Endothelial cell of umbilical vein (primary cell): ENCODE data around the gene CAPZA2. TPM values are rescaled to one million over a fixed set of nuclear protein-coding genes. Genes with fewer than 3 reads are reported as not detected.

ENCODE experiments used
- BruUV-seq: library from RNA; stranded (reverse); fragments of 400-500 nt; replicated peaks from 2 replicates; lab custom pipeline; 2021; lab: Mats Ljungman, UMichigan
- CTCF ChIA-PET: fragments of 300-600, 350-600 bp; sonication (Branson Sonifier 250); formaldehyde crosslinking; loops from one replicate; lab custom pipeline; 2021; ENCODE audit warnings: antibody characterized with exemption, inconsistent platforms; lab: Charles Lee
- POLR2A ChIA-PET: fragments of 300-600, 350-600 bp; sonication (Branson Sonifier 250); formaldehyde crosslinking; loops from one replicate; lab custom pipeline; 2021; ENCODE audit warnings: antibody characterized with exemption, inconsistent platforms; lab: Charles Lee
- DNase-seq: peaks from one replicate; pipeline ENCODE4 v3.0.0-alpha.2; 2011; ENCODE audit warnings: low read depth, low spot score
- FAIRE-seq: peaks from 2 replicates; lab custom pipeline; 2011; peaks lifted over from hg19 to GRCh38; lab: Jason Lieb, UNC
- H2AFZ ChIP-seq: 2 replicates; pipeline ENCODE4 v1.6.0; 2012; ENCODE audit warnings: low read depth, low read length, control low read depth, inconsistent platforms
- H3K27ac ChIP-seq: 2 replicates; pipeline ENCODE4 v1.5.1; 2011; ENCODE audit warnings: low read depth, mild to moderate bottlenecking, control low read depth, low read length, moderate library complexity; ENCODE audit not compliant: insufficient read depth
- H3K27me3 ChIP-seq, 2 experiments: 2 replicates each; pipeline versions ENCODE4 v1.6.0 to v1.6.1; 2011; ENCODE audit warnings: low read length in 2 of 2, mixed read lengths in 1 of 2; ENCODE audit not compliant: control insufficient read depth in 2 of 2, insufficient read depth in 2 of 2
- H3K36me3 ChIP-seq, 2 experiments: 2 replicates in 1 of 2; 3 replicates in 1 of 2; pipeline ENCODE4 v1.5.1; 2011; ENCODE audit warnings: low read length in 2 of 2, mild to moderate bottlenecking in 1 of 2, moderate library complexity in 1 of 2; ENCODE audit not compliant: control insufficient read depth in 2 of 2, insufficient read depth in 2 of 2; ENCODE audit errors: extremely low read depth in 1 of 2
- H3K4me1 ChIP-seq: 3 replicates; pipeline ENCODE4 v1.5.1; 2011; ENCODE audit warnings: mild to moderate bottlenecking, low read length; ENCODE audit not compliant: control insufficient read depth, insufficient read depth; ENCODE audit errors: extremely low read depth
- H3K4me2 ChIP-seq: 2 replicates; pipeline ENCODE4 v1.6.1; 2011; ENCODE audit warnings: low read length, control low read depth, mixed read lengths; ENCODE audit not compliant: insufficient read depth
- H3K4me3 ChIP-seq, 3 experiments: fragments of 200-600 bp in 1 of 3; sonication (generic), shearing (Covaris generic) in 1 of 3; replicated peaks in 1 of 3; 2 replicates each; pipeline ENCODE4 v1.5.1; 2011 to 2016; ENCODE audit warnings: control low read depth in 3 of 3, low read length in 3 of 3, mild to moderate bottlenecking in 2 of 3, inconsistent platforms in 1 of 3, low read depth in 1 of 3, moderate library complexity in 1 of 3; ENCODE audit not compliant: insufficient read depth in 1 of 3
- H3K79me2 ChIP-seq: 2 replicates; pipeline ENCODE4 v1.6.0; 2012; ENCODE audit warnings: low read length, inconsistent platforms; ENCODE audit not compliant: control insufficient read depth, insufficient read depth
- H3K9ac ChIP-seq: replicated peaks from 2 replicates; pipeline ENCODE3; 2011; ENCODE audit warnings: low read length, control low read depth; ENCODE audit not compliant: insufficient read depth; ENCODE audit errors: extremely low read depth
- H3K9me1 ChIP-seq: replicated peaks from 3 replicates; pipeline ENCODE4 v1.6.0; 2011; ENCODE audit warnings: mild to moderate bottlenecking, low read length; ENCODE audit not compliant: control insufficient read depth, insufficient read depth; ENCODE audit errors: extremely low read depth
- H3K9me3 ChIP-seq: replicated peaks from 2 replicates; pipeline ENCODE4 v1.5.1; 2012; ENCODE audit warnings: low read length, inconsistent platforms; ENCODE audit not compliant: control insufficient read depth, insufficient read depth
- H4K20me1 ChIP-seq: replicated peaks from 2 replicates; pipeline ENCODE3; 2011; ENCODE audit warnings: mild to moderate bottlenecking, low read length; ENCODE audit not compliant: control insufficient read depth, insufficient read depth; ENCODE audit errors: extremely low read depth
- CTCF ChIP-seq, 2 donors: IDR thresholded peaks; 1 replicate in 1 of 2; 2 replicates in 1 of 2; pipeline ENCODE4 v1.5.1; 2011; ENCODE audit warnings: low read length in 2 of 2, mild to moderate bottlenecking in 2 of 2, moderate library complexity in 2 of 2, control low read depth in 1 of 2, inconsistent platforms in 1 of 2, low read depth in 1 of 2; ENCODE audit not compliant: insufficient read depth in 1 of 2; ENCODE audit errors: extremely low read depth in 1 of 2
- EZH2 ChIP-seq: IDR thresholded peaks from 2 replicates; pipeline ENCODE4 v1.6.1; 2012; ENCODE audit warnings: borderline replicate concordance, low read depth, mild to moderate bottlenecking, moderate library complexity, low read length, inconsistent platforms; ENCODE audit not compliant: severe bottlenecking
- FOS ChIP-seq: IDR thresholded peaks from 2 replicates; pipeline ENCODE4 v1.6.1; 2011; ENCODE audit warnings: mild to moderate bottlenecking, low read length, moderate library complexity, borderline replicate concordance; ENCODE audit not compliant: insufficient read depth
- GATA2 ChIP-seq: IDR thresholded peaks from 2 replicates; pipeline ENCODE4 v1.7.0; 2011; ENCODE audit warnings: low read depth, mild to moderate bottlenecking, moderate library complexity, mixed read lengths, low read length; ENCODE audit not compliant: insufficient read length, insufficient read depth
- JUN ChIP-seq: IDR thresholded peaks from 2 replicates; pipeline ENCODE4 v1.6.1; 2011; ENCODE audit warnings: borderline replicate concordance, low read depth; ENCODE audit not compliant: insufficient read length, insufficient read depth
- MAX ChIP-seq: IDR thresholded peaks from 2 replicates; pipeline ENCODE4 v1.6.1; 2011; ENCODE audit not compliant: insufficient read depth, insufficient read length
- MYC ChIP-seq: IDR thresholded peaks from one replicate; pipeline ENCODE4 v1.6.1; 2011; ENCODE audit warnings: mild to moderate bottlenecking, low read depth, low read length
- POLR2A ChIP-seq: IDR thresholded peaks from 2 replicates; pipeline ENCODE4 v1.6.1; 2012; ENCODE audit warnings: low read depth, mild to moderate bottlenecking, control low read depth, low read length
- POLR2AphosphoS5 ChIP-seq: IDR thresholded peaks from 2 replicates; pipeline ENCODE4 v1.6.1; 2012; ENCODE audit warnings: low read depth, mild to moderate bottlenecking, control low read depth, low read length, moderate library complexity; ENCODE audit not compliant: insufficient read depth
- dilution Hi-C: fragments of 300-500 bp; cut with MboI; formaldehyde crosslinking; loops from one replicate; pipeline ENCODE4 v1.15.0; 2019; ENCODE audit warnings: low sequenced_read_pairs; ENCODE audit not compliant: extremely low pct_ligation_motif_present
- intact Hi-C: fragments of 100-400 bp; cut with micrococcal nuclease; formaldehyde crosslinking; loops from one replicate; pipeline ENCODE4 v1.10.0; 2022
- polyA plus RNA-seq, 4 experiments: library from polyadenylated mRNA; depleted of rRNA in 3 of 4; stranded (reverse) in 3 of 4; unstranded in 1 of 4; fragments of >200 nt; gene quantifications; 2 replicates each; pipeline versions ENCODE4 v1.2.1 to v1.2.3, GENCODE V29; 2011 to 2012; ENCODE audit warnings: missing spikeins in 1 of 4
- total RNA-seq: library from RNA; stranded (reverse); gene quantifications from 2 replicates; pipeline ENCODE4 v1.2.3, GENCODE V29; 2021

CAPZA2 gene
- total and polyA plus RNA-seq, 2 donors (not counting 3 experiments of a cell fraction or from before 2014, with no cell fraction given): 48.1 to 347 TPM

GRCh38 chr7:116851175-116851574, 11.2 kb upstream of the CAPZA2 start:
- Histone ChIP-seq H3K9me3 (no peaks in the 10 kb centered on the region), H2AFZ (no peak overlapping the region), H3K27ac (no peak overlapping the region), H3K9ac (no peak overlapping the region), H4K20me1 (no peaks in the 10 kb centered on the region), H3K79me2 (no peaks in the 10 kb centered on the region), H3K27me3 (no peaks in the 10 kb centered on the region), H3K36me3 (no peaks in the 10 kb centered on the region), H3K9me1 (no peaks in the 10 kb centered on the region), H3K4me2 (no peak overlapping the region), H3K4me1 (no peaks in the 10 kb centered on the region), H3K4me3 (no peak overlapping the region)
- dilution Hi-C loops: no loop called here
- TF ChIP-seq EZH2 (no peak), MYC (no peak), MAX (no peak), CTCF (IDR thresholded peaks at IDR 0.05; ENCODE audit: extremely low read depth in 1 of 2, insufficient read depth in 1 of 2, low read depth in 1 of 2, low read length in 2 of 2) (no peak), POLR2A (no peak)
- ChIA-PET POLR2A (no interaction called here), CTCF (no interaction called here)
- FAIRE-seq (no peak), DNase-seq (no peak)
- intact Hi-C loops: no loop called here
- no TSS peak for BruUV-seq

GRCh38 chr7:116851671-116852070, 10.7 kb upstream of the CAPZA2 start:
- H2AFZ ChIP-seq: no peak overlapping the region
- H3K27ac ChIP-seq: no peak overlapping the region
- TF ChIP-seq GATA2: no peak
- TF ChIP-seq MYC: no peak
- TF ChIP-seq POLR2AphosphoS5: no peak
- no peak for TF ChIP-seq JUN
- TF ChIP-seq MAX: no peak
- TF ChIP-seq FOS: no peak
- TF ChIP-seq POLR2A: no peak
- TF ChIP-seq CTCF (IDR thresholded peaks at IDR 0.05; ENCODE audit: extremely low read depth in 1 of 2, insufficient read depth in 1 of 2, low read depth in 1 of 2, low read length in 2 of 2): no peak
- TF ChIP-seq EZH2: no peak
- no peaks in the 10 kb centered on the region for H3K36me3 ChIP-seq
- no peak for FAIRE-seq
- H3K9me1 ChIP-seq: no peaks in the 10 kb centered on the region
- dilution Hi-C loops: no loop called here
- ChIA-PET POLR2A (no interaction called here), CTCF (interaction anchor here (2.3 kb wide), 1 partner anchor 10 kb away, joined by 7 read pairs; no protein-coding TSS in a partner anchor)
- no peaks in the 10 kb centered on the region for H3K9me3 ChIP-seq
- H3K4me1 ChIP-seq: no peaks in the 10 kb centered on the region
- no peaks in the 10 kb centered on the region for H4K20me1 ChIP-seq
- no peaks in the 10 kb centered on the region for H3K79me2 ChIP-seq
- H3K4me2 ChIP-seq: no peak overlapping the region
- intact Hi-C loops: no loop called here
- no peak for DNase-seq
- no peaks in the 10 kb centered on the region for H3K27me3 ChIP-seq
- no peak overlapping the region for H3K4me3 ChIP-seq
- no peak overlapping the region for H3K9ac ChIP-seq
- no TSS peak for BruUV-seq
